Caco-2 (cell line): ENCODE measurements around the gene NTRK1. TPM values are rescaled to one million over a fixed set of nuclear protein-coding genes. Genes with fewer than 3 reads are reported as not detected.

Source experiments
- BruUV-seq: library from RNA; stranded (reverse); fragments of 400-500 nt; replicated peaks from 2 replicates; lab custom pipeline; 2021; lab: Mats Ljungman, UMichigan
- CTCF ChIA-PET: fragments of 300-600 bp; sonication (Branson Sonifier 250); formaldehyde crosslinking; loops from one replicate; lab custom pipeline; 2022; ENCODE audit warnings: antibody characterized with exemption; lab: Charles Lee
- POLR2A ChIA-PET: fragments of 300-600 bp; sonication (Branson Sonifier 250); formaldehyde crosslinking; loops from one replicate; lab custom pipeline; 2022; ENCODE audit warnings: antibody characterized with exemption; lab: Charles Lee
- DNase-seq, 2 experiments: peaks; one replicate each; pipeline versions ENCODE4 v3.0.0 to v3.0.0-alpha.2; 2020 to 2022
- H3K27me3 ChIP-seq: replicated peaks from 2 replicates; pipeline ENCODE4 v1.6.0; 2011; ENCODE audit warnings: low read length; ENCODE audit not compliant: control insufficient read depth, insufficient read depth
- H3K36me3 ChIP-seq: 2 replicates; pipeline ENCODE4 v1.5.1; 2011; ENCODE audit warnings: low read length; ENCODE audit not compliant: control insufficient read depth, insufficient read depth
- H3K4me1 ChIP-seq: fragments of 250-450 bp; sonication (Bioruptor Pico); 2 replicates; pipeline ENCODE4 v1.5.1; 2020; ENCODE audit warnings: mild to moderate bottlenecking
- H3K4me3 ChIP-seq: 2 replicates; pipeline ENCODE4 v1.5.1; 2011; ENCODE audit warnings: low read depth, mild to moderate bottlenecking, control low read depth, low read length
- H3K9me3 ChIP-seq: fragments of 250-450 bp; sonication (Bioruptor Pico); 2 replicates; pipeline ENCODE4 v1.5.1; 2020; ENCODE audit warnings: mild to moderate bottlenecking, moderate library complexity
- H3K27ac Mint-ChIP-seq: one replicate; pipeline ENCODE4 v1.8.0; 2022; ENCODE audit warnings: mixed read lengths; ENCODE audit not compliant: unreplicated experiment
- H3K27me3 Mint-ChIP-seq: one replicate; pipeline ENCODE4 v1.8.0; 2022; ENCODE audit warnings: mixed read lengths; ENCODE audit not compliant: insufficient read depth, unreplicated experiment
- H3K36me3 Mint-ChIP-seq: one replicate; pipeline ENCODE4 v1.8.0; 2022; ENCODE audit warnings: mild to moderate bottlenecking, mixed read lengths; ENCODE audit not compliant: insufficient read depth, unreplicated experiment
- H3K4me1 Mint-ChIP-seq: one replicate; pipeline ENCODE4 v1.8.0; 2022; ENCODE audit warnings: low read depth, mixed read lengths; ENCODE audit not compliant: unreplicated experiment
- H3K4me3 Mint-ChIP-seq: one replicate; pipeline ENCODE4 v1.8.0; 2022; ENCODE audit warnings: mild to moderate bottlenecking, moderate library complexity, mixed read lengths; ENCODE audit not compliant: unreplicated experiment
- H3K9me3 Mint-ChIP-seq: one replicate; pipeline ENCODE4 v1.8.0; 2022; ENCODE audit warnings: mixed read lengths; ENCODE audit not compliant: unreplicated experiment
- CTCF ChIP-seq, 2 experiments: fragments of 200-600 bp in 1 of 2; IDR thresholded peaks; 1 replicate in 1 of 2; 2 replicates in 1 of 2; pipeline versions ENCODE4 v1.5.1 to v1.8.0; 2011 to 2022; ENCODE audit warnings: antibody characterized with exemption in 1 of 2, control low read depth in 1 of 2, inconsistent platforms in 1 of 2, low read depth in 1 of 2, low read length in 1 of 2, mild to moderate bottlenecking in 1 of 2, moderate library complexity in 1 of 2; ENCODE audit not compliant: insufficient read depth in 1 of 2, severe bottlenecking in 1 of 2, unreplicated experiment in 1 of 2
- intact Hi-C: fragments of 100-400 bp; cut with micrococcal nuclease; formaldehyde crosslinking; loops from one replicate; pipeline ENCODE4 v1.10.0; 2022; ENCODE audit not compliant: unreplicated experiment
- total RNA-seq: library from RNA; stranded (reverse); gene quantifications from 2 replicates; pipeline ENCODE4 v1.2.3, GENCODE V29; 2022

NTRK1 gene
- total RNA-seq, 1 experiment from 2014 or later: not detected

GRCh38 chr1:156848461-156849150, 12.1 kb upstream of the NTRK1 start:
- Mint-ChIP-seq H3K4me1 (no peaks in the 10 kb centered on the region), H3K27me3 (no peaks in the 10 kb centered on the region), H3K27ac (no peak overlapping the region), H3K9me3 (no peaks in the 10 kb centered on the region), H3K4me3 (no peak overlapping the region), H3K36me3 (no peaks in the 10 kb centered on the region)
- no peak for DNase-seq
- ChIA-PET CTCF (interaction anchor here (0.6 to 1.7 kb wide), 5 partner anchors 9 to 146 kb away, joined by 3 to 10 read pairs (median 4); no protein-coding TSS in a partner anchor), POLR2A (interaction anchor here (0.7 kb wide), 1 partner anchor 81 kb away, joined by 6 read pairs; the partner anchor contains the start of gene PRCC)
- Histone ChIP-seq H3K9me3 (no peaks in the 10 kb centered on the region), H3K4me3 (no peak overlapping the region), H3K36me3 (no peaks in the 10 kb centered on the region), H3K4me1 (no peaks in the 10 kb centered on the region), H3K27me3 (no peaks in the 10 kb centered on the region)
- no TSS peak for BruUV-seq
- intact Hi-C loops: no loop called here
- no peak for TF ChIP-seq CTCF (IDR thresholded peaks at IDR 0.05; ENCODE audit: insufficient read depth in 1 of 2, low read depth in 1 of 2, low read length in 1 of 2, severe bottlenecking in 1 of 2, unreplicated experiment in 1 of 2)

GRCh38 chr1:156849151-156849496, 11.5 kb upstream of the NTRK1 start:
- Histone ChIP-seq H3K27me3 (no peaks in the 10 kb centered on the region), H3K9me3 (no peaks in the 10 kb centered on the region), H3K4me3 (no peak overlapping the region), H3K36me3 (no peaks in the 10 kb centered on the region), H3K4me1 (no peaks in the 10 kb centered on the region)
- POLR2A ChIA-PET: interaction anchor here (0.7 kb wide), 1 partner anchor 82 kb away, joined by 6 read pairs; the partner anchor contains the start of gene PRCC
- CTCF ChIA-PET: interaction anchor here (1.1 to 1.6 kb wide), 2 partner anchors 9 to 10 kb away, joined by 3 to 4 read pairs; no protein-coding TSS in a partner anchor
- Mint-ChIP-seq H3K4me1 (no peaks in the 10 kb centered on the region), H3K27ac (no peak overlapping the region), H3K9me3 (no peaks in the 10 kb centered on the region), H3K27me3 (no peaks in the 10 kb centered on the region), H3K4me3 (no peak overlapping the region), H3K36me3 (no peaks in the 10 kb centered on the region)
- no TSS peak for BruUV-seq
- no peak for TF ChIP-seq CTCF (IDR thresholded peaks at IDR 0.05; ENCODE audit: insufficient read depth in 1 of 2, low read depth in 1 of 2, low read length in 1 of 2, severe bottlenecking in 1 of 2, unreplicated experiment in 1 of 2)
- DNase-seq: no peak
- intact Hi-C loops: no loop called here

- Mint-ChIP-seq H3K36me3 (no peaks in the 10 kb centered on the region), H3K27me3 (no peaks in the 10 kb centered on the region), H3K4me3 (no peak overlapping the region), H3K4me1 (no peaks in the 10 kb centered on the region), H3K27ac (no peak overlapping the region), H3K9me3 (no peaks in the 10 kb centered on the region)
- Histone ChIP-seq H3K4me1 (no peaks in the 10 kb centered on the region), H3K27me3 (no peaks in the 10 kb centered on the region), H3K9me3 (no peaks in the 10 kb centered on the region), H3K36me3 (no peaks in the 10 kb centered on the region), H3K4me3 (no peak overlapping the region)
- no TSS peak for BruUV-seq
- no peak for TF ChIP-seq CTCF (IDR thresholded peaks at IDR 0.05; ENCODE audit: insufficient read depth in 1 of 2, low read depth in 1 of 2, low read length in 1 of 2, severe bottlenecking in 1 of 2, unreplicated experiment in 1 of 2)
- POLR2A ChIA-PET: no interaction called here
- CTCF ChIA-PET: interaction anchor here (0.5 to 1.4 kb wide), 3 partner anchors 13 to 126 kb away, joined by 3 to 5 read pairs (median 4); no protein-coding TSS in a partner anchor
- no peak for DNase-seq
- intact Hi-C loops: no loop called here
Observed at GRCh38 chr1:156851779-156852417, 8.8 kb upstream of the NTRK1 start.
